Measurements from ENCODE around the gene PAN3. TPM values are rescaled to one million over a fixed set of nuclear protein-coding genes. Genes with fewer than 3 reads are reported as not detected.

The PAN3 gene
- total RNA-seq = 10 to 100 TPM; 18.4 to 42.9 (median 20.2) TPM

- peak; percentile 69 for DNase-seq
Observed at GRCh38 chr13:28138012-28138755, at the start of gene PAN3. PAN3 (plus strand) TSS chr13:28138545; CDS start chr13:28138658, 113 bp downstream.

GRCh38 chr13:28089065-28089464 is 49.3 kb upstream of the PAN3 start:
- no peak for TF ChIP-seq CTCF (IDR thresholded peaks at IDR 0.05)
- no peak for TF ChIP-seq POLR2A (IDR thresholded peaks at IDR 0.05)
- intact Hi-C loops (cut with DNase I) = no loop called here
- H3K27me3 ChIP-seq = peaks cover 0 to 17% (median 0%) of the 10 kb centered on the region in 4 donors
- DNase-seq = no peak
- no peaks in the 10 kb centered on the region for H3K9me3 ChIP-seq
- no peaks in the 10 kb centered on the region for H3K4me1 ChIP-seq
- no peaks in the 10 kb centered on the region for H3K36me3 ChIP-seq
- no peak overlapping the region for H3K27ac ChIP-seq
- WGBS, 2 donors = 15 to 22% methylated on average over 1 of the region's 1 CpG
- H3K4me3 ChIP-seq = no peak overlapping the region

More at GRCh38 chr13:28138012-28138755, at the start of gene PAN3:
- no peaks in the 10 kb centered on the region for H3K27me3 ChIP-seq
- H3K36me3 ChIP-seq = no peaks in the 10 kb centered on the region
- H3K27ac ChIP-seq = peak within 1 kb of the TSS; percentile 97 to 99 (median 98)
- peaks cover 8 to 50% (median 10%) of the 10 kb centered on the region in 3 donors for H3K4me1 ChIP-seq
- WGBS, 2 donors = 0 to 1% methylated on average over 26 to 51 of the region's 84 CpGs
- TF ChIP-seq CTCF (IDR thresholded peaks at IDR 0.05) (peak in 1 of 6 experiments; percentile 11), POLR2A (IDR thresholded peaks at IDR 0.05) (peak in 3 of 4 donors; percentile 47 to 76 (median 61))
- intact Hi-C loops (cut with DNase I) = no loop called here
- H3K9me3 ChIP-seq = no peaks in the 10 kb centered on the region
- H3K4me3 ChIP-seq = peak within 1 kb of the TSS; percentile 90 to 98 (median 96)

- Histone ChIP-seq H3K4me1 (no peaks in the 10 kb centered on the region), H3K27me3 (peaks cover 0 to 49% (median 0%) of the 10 kb centered on the region in 4 donors), H3K4me3 (no peak overlapping the region), H3K27ac (no peak overlapping the region), H3K36me3 (no peaks in the 10 kb centered on the region), H3K9me3 (no peaks in the 10 kb centered on the region)
- TF ChIP-seq CTCF (IDR thresholded peaks at IDR 0.05) (no peak), POLR2A (IDR thresholded peaks at IDR 0.05) (no peak)
- intact Hi-C loops (cut with DNase I) = no loop called here
- WGBS, 2 donors = 58 to 69% methylated on average over 2 of the region's 2 CpGs
- no peak for DNase-seq
Observed at GRCh38 chr13:28092431-28092830, 45.9 kb upstream of the PAN3 start.

GRCh38 chr13:28093881-28094280 is 44.5 kb upstream of the PAN3 start:
- Histone ChIP-seq H3K36me3 (no peaks in the 10 kb centered on the region), H3K4me1 (no peaks in the 10 kb centered on the region), H3K9me3 (no peaks in the 10 kb centered on the region), H3K27ac (peak overlapping the region in 1 of 4 donors; percentile 31), H3K27me3 (peaks cover 0 to 57% (median 2%) of the 10 kb centered on the region in 4 donors), H3K4me3 (no peak overlapping the region)
- WGBS, 2 donors = 28 to 34% methylated on average over 5 of the region's 5 CpGs
- intact Hi-C loops (cut with DNase I) = no loop called here
- TF ChIP-seq CTCF (IDR thresholded peaks at IDR 0.05) (no peak), POLR2A (IDR thresholded peaks at IDR 0.05) (no peak)
- no peak for DNase-seq

DNA sequence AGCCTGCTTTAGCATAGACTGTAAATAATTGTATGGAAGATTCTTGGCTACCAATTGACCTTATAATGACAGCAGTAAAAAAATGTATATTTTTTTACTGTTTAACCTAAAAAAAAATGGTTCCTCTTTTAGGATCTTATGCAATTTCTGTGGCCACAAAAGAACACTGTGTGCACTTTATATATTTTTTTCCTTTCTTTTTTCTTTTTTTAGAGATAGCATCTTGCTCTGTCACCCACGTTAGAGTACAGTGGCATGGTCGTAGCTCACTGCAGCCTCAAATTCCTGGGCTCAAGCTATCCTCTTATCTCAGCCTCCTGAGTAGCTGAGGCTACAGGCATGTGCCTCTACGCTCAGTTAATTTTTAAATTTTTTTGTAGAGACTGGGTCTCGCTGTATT is 44.0 kb upstream of the PAN3 start:
- 51 to 58% methylated on average over 4 of the region's 4 CpGs for WGBS, 2 donors
- H3K4me1 ChIP-seq = no peaks in the 10 kb centered on the region
- H3K27me3 ChIP-seq = peaks cover 0 to 61% (median 6%) of the 10 kb centered on the region in 4 donors
- no peak overlapping the region for H3K4me3 ChIP-seq
- intact Hi-C loops (cut with DNase I) = no loop called here
- no peak for DNase-seq
- no peak overlapping the region for H3K27ac ChIP-seq
- H3K9me3 ChIP-seq = no peaks in the 10 kb centered on the region
- H3K36me3 ChIP-seq = no peaks in the 10 kb centered on the region
- TF ChIP-seq POLR2A (IDR thresholded peaks at IDR 0.05) (no peak), CTCF (IDR thresholded peaks at IDR 0.05) (no peak)
